Brain microvascular endothelial cell (primary cell): ENCODE measurements around the gene RIN3.

Experiments used
- DNase-seq: peaks from one replicate; pipeline ENCODE4 v3.0.0-alpha.2; 2020
- H3K27ac ChIP-seq: fragments of 250-450 bp; sonication (Bioruptor Pico); 2 replicates; pipeline ENCODE4 v1.5.1; 2020; ENCODE audit warnings: mild to moderate bottlenecking, moderate library complexity
- H3K27me3 ChIP-seq: fragments of 250-450 bp; sonication (Bioruptor Pico); replicated peaks from 2 replicates; pipeline ENCODE4 v1.5.1; 2020; ENCODE audit warnings: mild to moderate bottlenecking
- H3K36me3 ChIP-seq: fragments of 250-450 bp; sonication (Bioruptor Pico); replicated peaks from 2 replicates; pipeline ENCODE4 v1.5.1; 2020; ENCODE audit warnings: mild to moderate bottlenecking
- H3K4me3 ChIP-seq: 2 replicates; pipeline ENCODE4 v1.5.1; 2011; ENCODE audit warnings: low read depth, mild to moderate bottlenecking, control low read depth, low read length, moderate library complexity
- CTCF ChIP-seq: IDR thresholded peaks from 2 replicates; pipeline ENCODE4 v1.5.1; 2011; ENCODE audit warnings: low read depth, mild to moderate bottlenecking, moderate library complexity, low read length, control low read depth, inconsistent platforms; ENCODE audit errors: missing control alignments
- in situ Hi-C: cut with HindIII; loops from 2 replicates; pipeline ENCODE4 v1.10.0; 2017; ENCODE audit warnings: low sequenced_read_pairs, low pct_ligation_motif_present

RIN3 gene

GRCh38 chr14:92553438-92553837 is 39.9 kb downstream of the RIN3 start:
- H3K4me3 ChIP-seq, result no peak overlapping the region
- in situ Hi-C loops, result no loop called here
- peak; percentile 45 for TF ChIP-seq CTCF
- no peaks in the 10 kb centered on the region for H3K36me3 ChIP-seq
- H3K27ac ChIP-seq, result peak overlapping the region; percentile 58
- DNase-seq, result peak; percentile 67
- H3K27me3 ChIP-seq, result no peaks in the 10 kb centered on the region

DNA sequence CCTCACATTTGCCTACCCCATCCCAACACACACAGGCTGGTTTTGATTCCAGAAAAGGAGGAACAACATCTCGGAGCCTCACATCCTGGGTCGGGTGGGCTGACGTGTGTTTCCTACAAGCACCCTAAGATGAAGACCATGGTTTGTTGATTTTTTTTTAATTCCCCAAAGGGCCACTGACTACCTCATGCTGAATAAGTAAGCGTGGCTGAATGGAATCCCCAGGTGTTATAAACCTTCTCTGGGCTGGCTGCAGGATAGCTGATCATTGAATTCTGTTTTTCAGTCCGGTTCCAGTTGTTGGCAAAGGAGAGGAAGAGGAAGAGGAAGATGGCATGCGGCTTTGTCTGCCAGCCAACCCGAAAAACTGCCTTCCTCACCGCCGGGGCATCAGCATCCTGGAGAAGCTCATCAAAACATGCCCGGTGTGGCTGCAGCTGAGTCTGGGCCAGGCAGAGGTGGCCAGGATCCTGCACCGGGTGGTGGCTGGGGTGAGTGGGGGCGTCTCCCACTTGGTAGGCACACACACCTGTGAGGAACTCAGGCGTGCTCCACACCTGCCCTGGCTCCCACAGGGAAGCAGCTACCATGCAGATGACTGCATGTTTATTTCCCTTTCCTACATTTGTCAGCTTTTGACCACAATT is 42.0 kb downstream of the RIN3 start:
- no peak for DNase-seq
- no peaks in the 10 kb centered on the region for H3K27me3 ChIP-seq
- TF ChIP-seq CTCF, result no peak
- H3K36me3 ChIP-seq, result no peaks in the 10 kb centered on the region
- in situ Hi-C loops, result no loop called here
- no peak overlapping the region for H3K27ac ChIP-seq
- no peak overlapping the region for H3K4me3 ChIP-seq

- in situ Hi-C loops, result no loop called here
- Histone ChIP-seq H3K27ac (no peak overlapping the region), H3K27me3 (no peaks in the 10 kb centered on the region), H3K4me3 (no peak overlapping the region), H3K36me3 (no peaks in the 10 kb centered on the region)
- TF ChIP-seq CTCF, result no peak
- no peak for DNase-seq
Measured at GRCh38 chr14:92556255-92556741, 42.7 kb downstream of the RIN3 start.

- no peaks in the 10 kb centered on the region for H3K36me3 ChIP-seq
- H3K4me3 ChIP-seq, result no peak overlapping the region
- no peak for TF ChIP-seq CTCF
- no peak for DNase-seq
- H3K27me3 ChIP-seq, result no peaks in the 10 kb centered on the region
- in situ Hi-C loops, result no loop called here
- no peak overlapping the region for H3K27ac ChIP-seq
Measured at GRCh38 chr14:92556863-92557543, 43.4 kb downstream of the RIN3 start.

DNA sequence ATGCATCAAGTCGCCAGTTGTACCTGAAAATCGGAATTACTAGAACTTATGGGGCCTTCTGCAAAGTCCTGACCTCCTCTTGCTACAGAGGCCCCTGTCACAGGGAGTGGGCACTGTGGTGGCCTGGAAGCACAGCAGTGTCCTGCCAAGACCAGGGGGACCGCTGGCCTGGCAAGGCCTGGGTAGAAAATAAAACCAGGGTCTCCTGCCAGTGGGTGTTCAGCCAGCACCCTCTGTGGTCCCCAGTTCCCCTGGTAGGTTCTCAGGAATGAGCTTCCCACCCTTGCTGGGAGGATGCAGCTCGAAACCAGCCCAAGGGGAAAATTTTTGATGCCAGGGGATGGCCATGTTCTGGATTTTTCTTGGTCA is 43.9 kb downstream of the RIN3 start:
- Histone ChIP-seq H3K4me3 (no peak overlapping the region), H3K36me3 (no peaks in the 10 kb centered on the region), H3K27me3 (no peaks in the 10 kb centered on the region), H3K27ac (no peak overlapping the region)
- no peak for TF ChIP-seq CTCF
- in situ Hi-C loops, result no loop called here
- DNase-seq, result no peak
